HEK293T (cell line): Measurements from ENCODE around the gene TRA2B.

Experiments
- ARNT ChIP-seq: fragments of 450-650 bp; IDR thresholded peaks from 2 replicates; pipeline ENCODE4 v1.6.1; 2017; ENCODE audit warnings: mild to moderate bottlenecking
- BHLHE40 ChIP-seq: fragments of 450-650 bp; IDR thresholded peaks from 2 replicates; pipeline ENCODE4 v1.6.1; 2016; ENCODE audit warnings: mild to moderate bottlenecking, moderate library complexity, borderline replicate concordance
- FOXA1 ChIP-seq: fragments of 450-650 bp; IDR thresholded peaks from 2 replicates; pipeline ENCODE4 v1.6.1; 2016; ENCODE audit warnings: mild to moderate bottlenecking
- FOXK2 ChIP-seq: fragments of 450-650 bp; IDR thresholded peaks from 2 replicates; pipeline ENCODE4 v1.6.1; 2016; ENCODE audit warnings: mild to moderate bottlenecking
- FOXM1 ChIP-seq: fragments of 450-650 bp; IDR thresholded peaks from 2 replicates; pipeline ENCODE4 v1.6.1; 2017; ENCODE audit warnings: mild to moderate bottlenecking, borderline replicate concordance
- SP1 ChIP-seq: fragments of 450-650 bp; IDR thresholded peaks from 2 replicates; pipeline ENCODE4 v1.6.1; 2017
- SUZ12 ChIP-seq: fragments of 450-650 bp; IDR thresholded peaks from 2 replicates; pipeline ENCODE4 v1.6.1; 2016; ENCODE audit warnings: mild to moderate bottlenecking
- TARDBP ChIP-seq: fragments of 450-650 bp; IDR thresholded peaks from 2 replicates; pipeline ENCODE4 v1.6.1; 2016
- ZNF384 ChIP-seq: fragments of 450-650 bp; IDR thresholded peaks from 2 replicates; pipeline ENCODE4 v1.6.1; 2016
- TF ChIP-seq, protein P1 (sequence below): fragments of 450-650 bp; IDR thresholded peaks from 2 replicates; pipeline ENCODE4 v1.6.1; 2016

DNA sequence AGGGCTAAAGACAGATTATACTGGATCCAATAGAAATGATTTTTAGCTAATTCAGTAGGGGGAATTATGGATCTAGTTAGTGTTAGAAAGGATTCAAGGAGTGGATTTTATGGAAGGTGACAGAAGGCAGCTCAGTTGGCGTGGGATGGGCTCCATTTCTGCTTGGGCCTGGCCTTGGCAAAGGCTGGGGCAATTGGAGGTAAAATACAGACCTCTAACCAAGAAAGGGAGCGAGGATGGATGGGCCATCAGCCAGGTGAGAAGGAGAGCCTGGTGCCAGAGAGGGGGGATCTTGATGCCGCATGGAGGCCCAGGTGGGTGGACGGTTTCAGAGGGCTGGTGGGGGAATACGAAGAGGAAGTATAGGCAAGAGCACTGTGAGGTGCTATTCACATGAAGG is 40.7 kb upstream of the TRA2B start:
- no peak for TF ChIP-seq SUZ12
- TF ChIP-seq ARNT = no peak
- no peak for TF ChIP-seq ZNF384
- TF ChIP-seq, protein P1, sequence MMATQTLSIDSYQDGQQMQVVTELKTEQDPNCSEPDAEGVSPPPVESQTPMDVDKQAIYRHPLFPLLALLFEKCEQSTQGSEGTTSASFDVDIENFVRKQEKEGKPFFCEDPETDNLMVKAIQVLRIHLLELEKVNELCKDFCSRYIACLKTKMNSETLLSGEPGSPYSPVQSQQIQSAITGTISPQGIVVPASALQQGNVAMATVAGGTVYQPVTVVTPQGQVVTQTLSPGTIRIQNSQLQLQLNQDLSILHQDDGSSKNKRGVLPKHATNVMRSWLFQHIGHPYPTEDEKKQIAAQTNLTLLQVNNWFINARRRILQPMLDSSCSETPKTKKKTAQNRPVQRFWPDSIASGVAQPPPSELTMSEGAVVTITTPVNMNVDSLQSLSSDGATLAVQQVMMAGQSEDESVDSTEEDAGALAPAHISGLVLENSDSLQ = no peak
- no peak for TF ChIP-seq FOXA1
- no peak for TF ChIP-seq BHLHE40
- no peak for TF ChIP-seq TARDBP
- no peak for TF ChIP-seq FOXM1
- no peak for TF ChIP-seq FOXK2
- no peak for TF ChIP-seq SP1
